Smooth muscle cell (in vitro differentiated cells): ENCODE results near the gene C1orf87. TPM values are rescaled to one million over a fixed set of nuclear protein-coding genes. Genes with fewer than 3 reads are reported as not detected.

ENCODE experiments used
- DNase-seq: peaks from one replicate; lab custom pipeline; 2025; ENCODE audit not compliant: unreplicated experiment; lab: John Stamatoyannopoulos, UW
- H2AFZ ChIP-seq: fragments of 200-600 bp; sonication (generic); 2 replicates; pipeline ENCODE4 v1.6.0; 2016; ENCODE audit warnings: antibody characterized with exemption, low read depth, mild to moderate bottlenecking
- H3F3A ChIP-seq: fragments of 200-600 bp; sonication (generic); 2 replicates; pipeline ENCODE4 v1.6.0; 2017; ENCODE audit warnings: antibody characterized with exemption, low read depth
- H3K27ac ChIP-seq: fragments of 200-600 bp; sonication (generic); 2 replicates; pipeline ENCODE4 v1.5.1; 2016; ENCODE audit warnings: low read depth, mild to moderate bottlenecking
- H3K27me3 ChIP-seq: fragments of 200-600 bp; sonication (generic); 2 replicates; pipeline ENCODE4 v1.6.1; 2016; ENCODE audit warnings: low read depth, mild to moderate bottlenecking
- H3K36me3 ChIP-seq: fragments of 200-600 bp; sonication (generic); 2 replicates; pipeline ENCODE4 v1.5.1; 2016; ENCODE audit warnings: low read depth
- H3K4me1 ChIP-seq: fragments of 200-600 bp; sonication (generic); 2 replicates; pipeline ENCODE4 v1.5.1; 2016; ENCODE audit warnings: low read depth
- H3K4me2 ChIP-seq: fragments of 200-600 bp; sonication (generic); 2 replicates; pipeline ENCODE4 v1.6.0; 2016; ENCODE audit warnings: mild to moderate bottlenecking
- H3K4me3 ChIP-seq: fragments of 200-600 bp; sonication (generic); 2 replicates; pipeline ENCODE4 v1.5.1; 2016; ENCODE audit warnings: mild to moderate bottlenecking
- H3K79me2 ChIP-seq: fragments of 200-600 bp; sonication (generic); 2 replicates; pipeline ENCODE4 v1.6.0; 2016; ENCODE audit warnings: low read depth, mild to moderate bottlenecking
- H3K9ac ChIP-seq: fragments of 200-600 bp; sonication (generic); 2 replicates; pipeline ENCODE4 v1.6.0; 2016; ENCODE audit warnings: low read depth
- H3K9me3 ChIP-seq: fragments of 200-600 bp; sonication (generic); replicated peaks from 2 replicates; pipeline ENCODE4 v1.5.1; 2016; ENCODE audit warnings: low read depth
- H4K20me1 ChIP-seq: fragments of 200-600 bp; sonication (generic); 2 replicates; pipeline ENCODE4 v1.6.0; 2016; ENCODE audit warnings: low read depth
- CTCF ChIP-seq: fragments of 200-600 bp; sonication (generic); IDR thresholded peaks from 2 replicates; pipeline ENCODE4 v1.5.1; 2017; ENCODE audit warnings: borderline replicate concordance, mild to moderate bottlenecking, antibody characterized with exemption; ENCODE audit not compliant: insufficient read depth, poor library complexity, severe bottlenecking
- WGBS: methylation state at CpG from one replicate; pipeline ENCODE4 v1.1.7; 2016; ENCODE audit warnings: low lambda C conversion rate; 5-methylcytosine and 5-hydroxymethylcytosine counted together
- polyA plus RNA-seq: library from polyadenylated mRNA; unstranded; fragments of >200 nt; fragmentation: Nextera tagmentation; extraction: Ambion mirVana; gene quantifications from 2 replicates; pipeline ENCODE4 v1.2.1, GENCODE V29; 2016
- total RNA-seq: library from RNA; depleted of rRNA; stranded (reverse); fragments of >200 nt; gene quantifications from 2 replicates; pipeline ENCODE4 v1.2.3, GENCODE V29; 2014

C1orf87 gene
- total and polyA plus RNA-seq, 2 experiments from 2014 or later, result not detected

- H3K27ac ChIP-seq, result no peak overlapping the region
- no peaks in the 10 kb centered on the region for H3K36me3 ChIP-seq
- H3K4me3 ChIP-seq, result no peak overlapping the region
- 16% methylated on average over 4 of the region's 4 CpGs for WGBS
- H3K79me2 ChIP-seq, result no peaks in the 10 kb centered on the region
- peak overlapping the region; percentile 44 for H3K4me2 ChIP-seq
- DNase-seq, result no peak
- H3K9ac ChIP-seq, result no peak overlapping the region
- peaks cover 34% of the 10 kb centered on the region for H3K27me3 ChIP-seq
- H2AFZ ChIP-seq, result no peak overlapping the region
- no peaks in the 10 kb centered on the region for H3K9me3 ChIP-seq
- H4K20me1 ChIP-seq, result no peaks in the 10 kb centered on the region
- TF ChIP-seq CTCF, result no peak
- H3K4me1 ChIP-seq, result no peaks in the 10 kb centered on the region
- no peaks in the 10 kb centered on the region for H3F3A ChIP-seq
Observed at GRCh38 chr1:60078182-60078581, 4.6 kb upstream of the C1orf87 start.

DNA sequence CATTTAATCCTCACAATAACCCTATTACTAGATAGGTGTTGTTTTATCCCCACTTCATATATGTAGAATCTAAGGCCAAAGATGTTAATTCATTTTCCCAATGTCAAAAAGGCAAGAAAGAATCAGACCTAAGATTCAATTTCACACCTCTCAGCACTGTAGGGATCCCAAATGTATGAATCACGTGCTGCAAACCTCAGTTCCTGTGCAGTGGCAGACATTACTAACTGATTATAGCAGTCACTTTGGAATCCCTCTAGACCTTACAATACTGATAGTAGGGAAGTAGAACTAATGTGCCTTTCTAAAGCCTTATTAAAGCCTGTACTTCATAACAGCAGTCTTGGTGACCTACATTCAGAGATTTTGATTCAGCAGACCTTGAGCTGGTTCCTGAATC, 2.3 kb downstream of the C1orf87 start:
- H3K4me3 ChIP-seq, result no peak overlapping the region
- H2AFZ ChIP-seq, result no peak overlapping the region
- no peaks in the 10 kb centered on the region for H3F3A ChIP-seq
- H4K20me1 ChIP-seq, result no peaks in the 10 kb centered on the region
- 15% methylated on average over 1 of the region's 1 CpG for WGBS
- H3K9ac ChIP-seq, result no peak overlapping the region
- H3K27me3 ChIP-seq, result peaks cover 43% of the 10 kb centered on the region
- no peaks in the 10 kb centered on the region for H3K9me3 ChIP-seq
- no peaks in the 10 kb centered on the region for H3K4me1 ChIP-seq
- H3K79me2 ChIP-seq, result no peaks in the 10 kb centered on the region
- no peaks in the 10 kb centered on the region for H3K36me3 ChIP-seq
- no peak overlapping the region for H3K4me2 ChIP-seq
- no peak for TF ChIP-seq CTCF
- DNase-seq, result no peak
- no peak overlapping the region for H3K27ac ChIP-seq

- H3F3A ChIP-seq, result no peaks in the 10 kb centered on the region
- no peak for TF ChIP-seq CTCF
- no peak overlapping the region for H2AFZ ChIP-seq
- DNase-seq, result no peak
- H3K27me3 ChIP-seq, result peaks cover 27% of the 10 kb centered on the region
- H3K79me2 ChIP-seq, result no peaks in the 10 kb centered on the region
- H3K4me1 ChIP-seq, result no peaks in the 10 kb centered on the region
- no peaks in the 10 kb centered on the region for H3K9me3 ChIP-seq
- no peaks in the 10 kb centered on the region for H3K36me3 ChIP-seq
- no peak overlapping the region for H3K27ac ChIP-seq
- H3K4me2 ChIP-seq, result no peak overlapping the region
- H3K9ac ChIP-seq, result no peak overlapping the region
- H4K20me1 ChIP-seq, result no peaks in the 10 kb centered on the region
- WGBS, result 100% methylated on average over 1 of the region's 1 CpG
- H3K4me3 ChIP-seq, result no peak overlapping the region
Observed at GRCh38 chr1:60069691-60070090, 3.9 kb downstream of the C1orf87 start.

GRCh38 chr1:60068393-60069045, 5.1 kb downstream of the C1orf87 start:
- H3K4me1 ChIP-seq, result no peaks in the 10 kb centered on the region
- H3K27ac ChIP-seq, result peak overlapping the region; percentile 27
- H3K9me3 ChIP-seq, result no peaks in the 10 kb centered on the region
- H2AFZ ChIP-seq, result no peak overlapping the region
- H3K79me2 ChIP-seq, result no peaks in the 10 kb centered on the region
- H3K9ac ChIP-seq, result no peak overlapping the region
- no peak for TF ChIP-seq CTCF
- H3K36me3 ChIP-seq, result no peaks in the 10 kb centered on the region
- no peaks in the 10 kb centered on the region for H4K20me1 ChIP-seq
- no peak overlapping the region for H3K4me2 ChIP-seq
- no peak overlapping the region for H3K4me3 ChIP-seq
- H3F3A ChIP-seq, result no peaks in the 10 kb centered on the region
- DNase-seq, result no peak
- H3K27me3 ChIP-seq, result peaks cover 15% of the 10 kb centered on the region
- WGBS, result 37% methylated on average over 1 of the region's 1 CpG
